HL-60 (cell line): Measurements from ENCODE around the gene PITPNM3.

Experiments used
- CTCF ChIP-seq: IDR thresholded peaks from one replicate; pipeline ENCODE4 v1.5.1; 2011; ENCODE audit warnings: low read length, control low read depth, inconsistent platforms; ENCODE audit not compliant: insufficient read depth
- GABPA ChIP-seq: IDR thresholded peaks from 2 replicates; pipeline ENCODE4 v1.6.1; 2012; ENCODE audit warnings: low read depth
- POLR2AphosphoS5 ChIP-seq: IDR thresholded peaks from 2 replicates; pipeline ENCODE4 v1.6.1; 2012; ENCODE audit warnings: low read depth
- REST ChIP-seq: IDR thresholded peaks from 2 replicates; pipeline ENCODE4 v1.6.1; 2012; ENCODE audit warnings: low read depth; ENCODE audit not compliant: insufficient replicate concordance
- SPI1 ChIP-seq: IDR thresholded peaks from 2 replicates; pipeline ENCODE4 v1.6.1; 2012; ENCODE audit warnings: low read depth, mild to moderate bottlenecking, borderline replicate concordance

GRCh38 chr17:6498901-6499540 lies 57.3 kb downstream of the PITPNM3 start:
- no peak for TF ChIP-seq CTCF
- TF ChIP-seq REST, result no peak
- TF ChIP-seq GABPA, result no peak
- TF ChIP-seq POLR2AphosphoS5, result no peak
- no peak for TF ChIP-seq SPI1
